GM19324 (cell line): ENCODE data around the gene LGALS3BP.

ENCODE experiments used
- ATAC-seq: cut with Tn5 transposase; IDR thresholded peaks from one replicate; pipeline ENCODE4 v1.9.1; 2021; ENCODE audit warnings: mild to moderate bottlenecking, moderate library complexity; ENCODE audit not compliant: unreplicated experiment, low FRiP score

Gene LGALS3BP

DNA sequence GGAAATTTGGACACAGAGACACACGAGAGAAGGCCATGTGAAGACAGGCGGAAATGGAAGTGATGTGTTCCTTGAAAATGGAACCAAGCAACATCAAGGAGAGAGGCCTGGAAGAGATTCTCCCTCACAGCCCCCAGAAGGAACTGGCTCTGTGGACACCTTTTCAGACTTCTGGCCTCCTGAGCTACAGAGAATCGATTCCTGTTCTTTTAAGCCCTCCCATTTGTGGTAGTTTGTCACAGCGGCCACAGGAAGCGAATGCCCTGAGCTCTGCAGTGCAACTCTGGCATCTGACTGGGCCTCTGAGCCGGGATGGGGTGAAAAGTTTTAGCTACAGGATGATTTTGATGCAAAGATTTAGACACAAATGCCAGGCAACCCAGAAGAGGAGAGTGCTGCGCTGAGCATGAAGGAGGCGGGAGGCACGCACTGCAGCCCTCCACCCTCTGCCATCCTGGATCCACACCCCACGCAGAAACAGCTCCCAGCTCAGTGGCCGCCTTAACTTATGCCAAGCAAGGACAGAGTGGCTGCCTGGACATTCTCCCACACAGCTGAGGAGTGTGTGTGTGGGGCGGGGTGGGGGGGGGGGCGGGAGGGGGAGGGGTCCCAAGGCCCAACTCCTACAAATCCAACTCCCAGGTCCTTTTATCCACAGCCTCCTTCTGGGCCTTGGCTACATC lies 56.8 kb downstream of the LGALS3BP start:
- ATAC-seq: no peak

- ATAC-seq: no peak
Measured at GRCh38 chr17:78921437-78921971, 58.2 kb downstream of the LGALS3BP start.
